K562 (cell line): ENCODE measurements around the gene NRF1. TPM values are rescaled to one million over a fixed set of nuclear protein-coding genes. Genes with fewer than 3 reads are reported as not detected.

Source experiments
- CBFB ChIP-seq: sonication (generic); formaldehyde crosslinking; IDR thresholded peaks from 2 replicates; pipeline ENCODE4 v1.4.0; 2020; ENCODE audit warnings: mild to moderate bottlenecking, missing genetic modification reagents
- FOXM1 ChIP-seq, 2 experiments: fragments of 450-650 bp in 1 of 2; sonication (generic) in 1 of 2; formaldehyde crosslinking in 1 of 2; IDR thresholded peaks; 2 replicates each; pipeline versions ENCODE4 v1.6.1 to v1.9.0; 2017 to 2022; ENCODE audit warnings: low read depth in 2 of 2, mild to moderate bottlenecking in 2 of 2, missing genetic modification reagents in 1 of 2, moderate library complexity in 1 of 2
- KAT7 ChIP-seq: sonication (generic); formaldehyde crosslinking; IDR thresholded peaks from 2 replicates; pipeline ENCODE4 v1.8.0; 2022; ENCODE audit warnings: missing genetic modification reagents, mild to moderate bottlenecking, borderline replicate concordance
- MBD2 ChIP-seq: sonication (generic); IDR thresholded peaks from 2 replicates; pipeline ENCODE4 v1.6.1; 2016; ENCODE audit warnings: low read depth, borderline replicate concordance
- MEF2A ChIP-seq: IDR thresholded peaks from 2 replicates; pipeline ENCODE4 v1.6.1; 2011; ENCODE audit warnings: low read depth, mild to moderate bottlenecking, low read length, moderate library complexity; ENCODE audit not compliant: control insufficient read depth
- PCBP1 ChIP-seq: fragments of 200-400 bp; formaldehyde crosslinking; IDR thresholded peaks from 2 replicates; pipeline ENCODE4 v1.6.1; 2018; ENCODE audit warnings: mild to moderate bottlenecking, low read depth, low read length; ENCODE audit not compliant: poor library complexity, severe bottlenecking
- SMARCA4 ChIP-seq: fragments of 450-650 bp; IDR thresholded peaks from 2 replicates; pipeline ENCODE4 v1.6.1; 2016
- ZBTB1 ChIP-seq: sonication (generic); formaldehyde crosslinking; IDR thresholded peaks from 2 replicates; pipeline ENCODE4 v1.8.1; 2023; ENCODE audit warnings: missing genetic modification reagents, low read depth, mild to moderate bottlenecking, borderline replicate concordance
- ZBTB7A ChIP-seq: IDR thresholded peaks from 2 replicates; pipeline ENCODE4 v1.6.1; 2011; ENCODE audit warnings: low read depth, mild to moderate bottlenecking, low read length, moderate library complexity, borderline replicate concordance; ENCODE audit not compliant: control insufficient read depth
- polyA plus RNA-seq, 8 experiments: library from polyadenylated mRNA; depleted of rRNA in 4 of 8; stranded (reverse) in 5 of 8; unstranded in 3 of 8; fragments of >200 nt; fragmentation: Nextera tagmentation in 2 of 8; fragmentation: Illumina TruSeq in 1 of 8; extraction: Ambion mirVana in 2 of 8; extraction: Trizol in 1 of 8; gene quantifications; 2 replicates each; pipeline versions ENCODE4 v1.2.1 to v1.2.3, GENCODE V29; 2011 to 2014; ENCODE audit warnings: inconsistent platforms in 1 of 8, missing spikeins in 1 of 8
- total RNA-seq, 7 experiments: library from RNA; depleted of rRNA in 6 of 7; stranded (reverse); fragments of >200 nt in 6 of 7; fragmentation: Illumina TruSeq in 2 of 7; extraction: Trizol in 2 of 7; gene quantifications; 2 replicates each; pipeline versions ENCODE4 v1.2.1 to v1.2.3, GENCODE V29; 2011 to 2021; ENCODE audit warnings: low replicate concordance in 1 of 7
- TF ChIP-seq, protein P1 (sequence below), 2 experiments: IDR thresholded peaks; 2 replicates each; pipeline ENCODE4 v1.6.1; 2012; ENCODE audit warnings: improper control_type of control experiment in 2 of 2, low read depth in 2 of 2, low read length in 2 of 2, borderline replicate concordance in 1 of 2
- TF ChIP-seq, protein P2 (sequence below), 3 experiments: IDR thresholded peaks in 2 of 3; conservative IDR thresholded peaks in 1 of 3; 2 replicates each; pipeline ENCODE4 v1.5.1; 2011 to 2012; ENCODE audit warnings: low read length in 3 of 3, mild to moderate bottlenecking in 3 of 3, control low read depth in 2 of 3, improper control_type of control experiment in 1 of 3, inconsistent platforms in 1 of 3, low read depth in 1 of 3, mixed read lengths in 1 of 3, moderate library complexity in 1 of 3; ENCODE audit not compliant: insufficient read depth in 2 of 3
- TF ChIP-seq, protein P3 (sequence below): sonication (generic); formaldehyde crosslinking; IDR thresholded peaks from 2 replicates; pipeline ENCODE4 v1.8.1; 2023; ENCODE audit warnings: mild to moderate bottlenecking, missing genetic modification reagents
- TF ChIP-seq, protein P4 (sequence below): sonication (generic); formaldehyde crosslinking; IDR thresholded peaks from 2 replicates; pipeline ENCODE4 v1.8.0; 2023; ENCODE audit warnings: mild to moderate bottlenecking, missing genetic modification reagents
- TF ChIP-seq, protein P5 (sequence below): sonication (generic); formaldehyde crosslinking; IDR thresholded peaks from 2 replicates; pipeline ENCODE4 v1.8.0; 2022; ENCODE audit warnings: missing genetic modification reagents, mild to moderate bottlenecking, borderline replicate concordance

NRF1 gene
- total and polyA plus RNA-seq, 9 of the 15 experiments (the other 6 are each of a cell fraction or from before 2014, with no cell fraction given): 8.6 to 28.8 (median 20.3) TPM

DNA sequence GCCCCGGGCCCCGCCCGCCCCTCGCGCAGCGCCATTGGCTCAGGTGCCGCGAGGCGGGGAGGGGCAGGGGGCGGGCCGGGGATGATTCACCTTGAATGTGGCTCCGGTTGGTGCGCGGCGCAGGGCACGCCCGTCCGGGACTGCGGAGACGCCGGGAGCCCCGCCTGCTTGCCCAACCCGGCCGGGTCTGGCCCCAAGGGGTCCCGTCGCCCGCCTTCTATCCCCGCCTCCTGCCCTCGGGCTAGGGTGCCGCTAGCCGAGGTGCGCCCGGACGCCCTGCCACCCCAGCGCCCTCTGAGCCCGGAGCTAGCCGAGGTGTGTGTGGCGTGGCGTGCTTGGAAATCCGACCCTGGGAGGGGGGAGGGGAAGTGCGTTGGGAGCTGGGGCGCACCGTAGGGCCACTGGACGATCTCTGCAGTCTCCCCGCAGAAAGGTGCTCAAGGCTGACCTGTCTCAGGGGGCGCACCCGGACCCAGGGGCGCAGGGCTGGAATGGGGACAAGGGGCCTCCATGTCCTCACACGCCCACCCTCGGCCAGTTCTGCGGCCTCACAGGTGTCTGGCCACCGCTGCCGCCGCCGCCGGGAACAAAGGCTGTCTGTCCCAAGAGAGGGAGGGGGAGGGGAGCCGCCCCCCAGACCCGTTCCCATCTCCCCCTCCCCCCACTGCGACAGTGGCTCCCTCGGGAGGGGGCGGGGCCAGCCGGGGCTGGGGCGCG lies 168.9 kb downstream of the NRF1 start (continued):
- TF ChIP-seq PCBP1: peak; percentile 26
- TF ChIP-seq, protein P1, sequence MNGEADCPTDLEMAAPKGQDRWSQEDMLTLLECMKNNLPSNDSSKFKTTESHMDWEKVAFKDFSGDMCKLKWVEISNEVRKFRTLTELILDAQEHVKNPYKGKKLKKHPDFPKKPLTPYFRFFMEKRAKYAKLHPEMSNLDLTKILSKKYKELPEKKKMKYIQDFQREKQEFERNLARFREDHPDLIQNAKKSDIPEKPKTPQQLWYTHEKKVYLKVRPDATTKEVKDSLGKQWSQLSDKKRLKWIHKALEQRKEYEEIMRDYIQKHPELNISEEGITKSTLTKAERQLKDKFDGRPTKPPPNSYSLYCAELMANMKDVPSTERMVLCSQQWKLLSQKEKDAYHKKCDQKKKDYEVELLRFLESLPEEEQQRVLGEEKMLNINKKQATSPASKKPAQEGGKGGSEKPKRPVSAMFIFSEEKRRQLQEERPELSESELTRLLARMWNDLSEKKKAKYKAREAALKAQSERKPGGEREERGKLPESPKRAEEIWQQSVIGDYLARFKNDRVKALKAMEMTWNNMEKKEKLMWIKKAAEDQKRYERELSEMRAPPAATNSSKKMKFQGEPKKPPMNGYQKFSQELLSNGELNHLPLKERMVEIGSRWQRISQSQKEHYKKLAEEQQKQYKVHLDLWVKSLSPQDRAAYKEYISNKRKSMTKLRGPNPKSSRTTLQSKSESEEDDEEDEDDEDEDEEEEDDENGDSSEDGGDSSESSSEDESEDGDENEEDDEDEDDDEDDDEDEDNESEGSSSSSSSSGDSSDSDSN (IDR thresholded peaks at IDR 0.05; ENCODE audit: borderline replicate concordance in 1 of 2, low read depth in 2 of 2, low read length in 2 of 2): 0 out of 4 replicates have a peak, but pooled peaks of 1 of the 2 experiments have one; percentile 14
- TF ChIP-seq, protein P2, sequence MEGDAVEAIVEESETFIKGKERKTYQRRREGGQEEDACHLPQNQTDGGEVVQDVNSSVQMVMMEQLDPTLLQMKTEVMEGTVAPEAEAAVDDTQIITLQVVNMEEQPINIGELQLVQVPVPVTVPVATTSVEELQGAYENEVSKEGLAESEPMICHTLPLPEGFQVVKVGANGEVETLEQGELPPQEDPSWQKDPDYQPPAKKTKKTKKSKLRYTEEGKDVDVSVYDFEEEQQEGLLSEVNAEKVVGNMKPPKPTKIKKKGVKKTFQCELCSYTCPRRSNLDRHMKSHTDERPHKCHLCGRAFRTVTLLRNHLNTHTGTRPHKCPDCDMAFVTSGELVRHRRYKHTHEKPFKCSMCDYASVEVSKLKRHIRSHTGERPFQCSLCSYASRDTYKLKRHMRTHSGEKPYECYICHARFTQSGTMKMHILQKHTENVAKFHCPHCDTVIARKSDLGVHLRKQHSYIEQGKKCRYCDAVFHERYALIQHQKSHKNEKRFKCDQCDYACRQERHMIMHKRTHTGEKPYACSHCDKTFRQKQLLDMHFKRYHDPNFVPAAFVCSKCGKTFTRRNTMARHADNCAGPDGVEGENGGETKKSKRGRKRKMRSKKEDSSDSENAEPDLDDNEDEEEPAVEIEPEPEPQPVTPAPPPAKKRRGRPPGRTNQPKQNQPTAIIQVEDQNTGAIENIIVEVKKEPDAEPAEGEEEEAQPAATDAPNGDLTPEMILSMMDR (IDR thresholded peaks at IDR 0.05 in 2 of 3, conservative IDR thresholded peaks at IDR 0.05 in 1 of 3; ENCODE audit: insufficient read depth in 2 of 3, low read depth in 1 of 3, low read length in 3 of 3): no peak
- TF ChIP-seq, protein P3, sequence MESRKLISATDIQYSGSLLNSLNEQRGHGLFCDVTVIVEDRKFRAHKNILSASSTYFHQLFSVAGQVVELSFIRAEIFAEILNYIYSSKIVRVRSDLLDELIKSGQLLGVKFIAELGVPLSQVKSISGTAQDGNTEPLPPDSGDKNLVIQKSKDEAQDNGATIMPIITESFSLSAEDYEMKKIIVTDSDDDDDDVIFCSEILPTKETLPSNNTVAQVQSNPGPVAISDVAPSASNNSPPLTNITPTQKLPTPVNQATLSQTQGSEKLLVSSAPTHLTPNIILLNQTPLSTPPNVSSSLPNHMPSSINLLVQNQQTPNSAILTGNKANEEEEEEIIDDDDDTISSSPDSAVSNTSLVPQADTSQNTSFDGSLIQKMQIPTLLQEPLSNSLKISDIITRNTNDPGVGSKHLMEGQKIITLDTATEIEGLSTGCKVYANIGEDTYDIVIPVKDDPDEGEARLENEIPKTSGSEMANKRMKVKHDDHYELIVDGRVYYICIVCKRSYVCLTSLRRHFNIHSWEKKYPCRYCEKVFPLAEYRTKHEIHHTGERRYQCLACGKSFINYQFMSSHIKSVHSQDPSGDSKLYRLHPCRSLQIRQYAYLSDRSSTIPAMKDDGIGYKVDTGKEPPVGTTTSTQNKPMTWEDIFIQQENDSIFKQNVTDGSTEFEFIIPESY (CRISPR knock-in tag): peak; percentile 35; the same call in 1 of the 2 replicates
- TF ChIP-seq, protein P4, sequence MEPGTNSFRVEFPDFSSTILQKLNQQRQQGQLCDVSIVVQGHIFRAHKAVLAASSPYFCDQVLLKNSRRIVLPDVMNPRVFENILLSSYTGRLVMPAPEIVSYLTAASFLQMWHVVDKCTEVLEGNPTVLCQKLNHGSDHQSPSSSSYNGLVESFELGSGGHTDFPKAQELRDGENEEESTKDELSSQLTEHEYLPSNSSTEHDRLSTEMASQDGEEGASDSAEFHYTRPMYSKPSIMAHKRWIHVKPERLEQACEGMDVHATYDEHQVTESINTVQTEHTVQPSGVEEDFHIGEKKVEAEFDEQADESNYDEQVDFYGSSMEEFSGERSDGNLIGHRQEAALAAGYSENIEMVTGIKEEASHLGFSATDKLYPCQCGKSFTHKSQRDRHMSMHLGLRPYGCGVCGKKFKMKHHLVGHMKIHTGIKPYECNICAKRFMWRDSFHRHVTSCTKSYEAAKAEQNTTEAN: peak; percentile 65; the same call in 1 of the 2 replicates
- TF ChIP-seq ZBTB7A: peak; percentile 84
- peak; percentile 84; the same call in 1 of the 2 replicates for TF ChIP-seq ZBTB1
- TF ChIP-seq, protein P5, sequence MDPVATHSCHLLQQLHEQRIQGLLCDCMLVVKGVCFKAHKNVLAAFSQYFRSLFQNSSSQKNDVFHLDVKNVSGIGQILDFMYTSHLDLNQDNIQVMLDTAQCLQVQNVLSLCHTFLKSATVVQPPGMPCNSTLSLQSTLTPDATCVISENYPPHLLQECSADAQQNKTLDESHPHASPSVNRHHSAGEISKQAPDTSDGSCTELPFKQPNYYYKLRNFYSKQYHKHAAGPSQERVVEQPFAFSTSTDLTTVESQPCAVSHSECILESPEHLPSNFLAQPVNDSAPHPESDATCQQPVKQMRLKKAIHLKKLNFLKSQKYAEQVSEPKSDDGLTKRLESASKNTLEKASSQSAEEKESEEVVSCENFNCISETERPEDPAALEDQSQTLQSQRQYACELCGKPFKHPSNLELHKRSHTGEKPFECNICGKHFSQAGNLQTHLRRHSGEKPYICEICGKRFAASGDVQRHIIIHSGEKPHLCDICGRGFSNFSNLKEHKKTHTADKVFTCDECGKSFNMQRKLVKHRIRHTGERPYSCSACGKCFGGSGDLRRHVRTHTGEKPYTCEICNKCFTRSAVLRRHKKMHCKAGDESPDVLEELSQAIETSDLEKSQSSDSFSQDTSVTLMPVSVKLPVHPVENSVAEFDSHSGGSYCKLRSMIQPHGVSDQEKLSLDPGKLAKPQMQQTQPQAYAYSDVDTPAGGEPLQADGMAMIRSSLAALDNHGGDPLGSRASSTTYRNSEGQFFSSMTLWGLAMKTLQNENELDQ (CRISPR knock-in tag): 0 out of 2 replicates have a peak, but pooled peaks have one; percentile 60
- peak; percentile 75; the same call in 1 of the 2 replicates for TF ChIP-seq CBFB (CRISPR knock-in tag)
- TF ChIP-seq MBD2: peak; percentile 30; the same call in 1 of the 2 replicates
- TF ChIP-seq KAT7: peak; percentile 39; the same call in 1 of the 2 replicates
- TF ChIP-seq SMARCA4: peak; percentile 38; the same call in 1 of the 2 replicates
- no peak for TF ChIP-seq FOXM1 (IDR thresholded peaks at IDR 0.05; ENCODE audit: low read depth)
- peak; percentile 89 for TF ChIP-seq FOXM1 (CRISPR knock-in tag; IDR thresholded peaks at IDR 0.05; ENCODE audit: low read depth)
- TF ChIP-seq MEF2A: no peak
